Activated CD8-positive, alpha-beta memory T cell treated with anti-CD3 and anti-CD28 coated beads, Interleukin-2, amount 50 U/mL, for 24 hours (primary cell): ENCODE results near the gene CACNA2D3.
"Not testable (repeated sequence)": the region's sequence is repeated elsewhere in the genome, so short reads cannot be mapped to it uniquely, and the experiment has no call there.

ENCODE experiments used
- DNase-seq: peaks from one replicate; pipeline ENCODE4 v3.0.0-alpha.2; 2020; ENCODE audit errors: extremely low read depth

CACNA2D3 gene

GRCh38 chr3:54631516-54632325, 509.4 kb downstream of the CACNA2D3 start:
- DNase-seq = no peak

- no peak for DNase-seq
These were observed 509.9 kb downstream of the CACNA2D3 start for GRCh38 chr3:54632326-54632665.

- no peak for DNase-seq
These were observed 510.5 kb downstream of the CACNA2D3 start for GRCh38 chr3:54632834-54633233.

- no peak for DNase-seq
These were observed 511.2 kb downstream of the CACNA2D3 start for GRCh38 chr3:54633444-54634121.

GRCh38 chr3:54634122-54634469, 511.7 kb downstream of the CACNA2D3 start:
- DNase-seq = no peak

GRCh38 chr3:54639790-54640372, 517.5 kb downstream of the CACNA2D3 start:
- not testable (repeated sequence) for DNase-seq

- no peak for DNase-seq
These were observed 519.1 kb downstream of the CACNA2D3 start for GRCh38 chr3:54641226-54642014.

GRCh38 chr3:54642147-54642546, 519.8 kb downstream of the CACNA2D3 start:
- no peak for DNase-seq

GRCh38 chr3:54647721-54648120, 525.4 kb downstream of the CACNA2D3 start:
- no peak for DNase-seq

- DNase-seq = no peak
These were observed 527.2 kb downstream of the CACNA2D3 start for GRCh38 chr3:54649551-54649950.

GRCh38 chr3:54653456-54654195, 531.3 kb downstream of the CACNA2D3 start:
- DNase-seq = no peak

- DNase-seq = no peak
These were observed 532.4 kb downstream of the CACNA2D3 start for GRCh38 chr3:54654776-54655175.

- no peak for DNase-seq
These were observed 537.0 kb downstream of the CACNA2D3 start for GRCh38 chr3:54659347-54659746.

GRCh38 chr3:54660714-54661132, 538.4 kb downstream of the CACNA2D3 start:
- DNase-seq = no peak

GRCh38 chr3:54661151-54661550, 538.8 kb downstream of the CACNA2D3 start:
- no peak for DNase-seq

GRCh38 chr3:54663501-54664011, 541.2 kb downstream of the CACNA2D3 start:
- DNase-seq = no peak

GRCh38 chr3:54665016-54665600, 542.8 kb downstream of the CACNA2D3 start:
- DNase-seq = no peak

- no peak for DNase-seq
These were observed 545.9 kb downstream of the CACNA2D3 start for GRCh38 chr3:54668236-54668635.

GRCh38 chr3:54670201-54671000, 548.0 kb downstream of the CACNA2D3 start:
- DNase-seq = no peak

GRCh38 chr3:54671511-54671910, 549.2 kb downstream of the CACNA2D3 start:
- DNase-seq = no peak
